ENCODE results near the gene CACNA1C.

CACNA1C gene

GRCh38 chr12:2627835-2628191 lies 575.0 kb downstream of the CACNA1C start:
- no peak for DNase-seq (ENCODE audit: low spot score)

- DNase-seq (ENCODE audit: low spot score) = no peak
Measured at GRCh38 chr12:2628401-2628800, 575.6 kb downstream of the CACNA1C start.

GRCh38 chr12:2629051-2629450 lies 576.3 kb downstream of the CACNA1C start:
- no peak for DNase-seq (ENCODE audit: low spot score)

GRCh38 chr12:2631653-2632350 lies 579.0 kb downstream of the CACNA1C start:
- DNase-seq (ENCODE audit: low spot score) = no peak

GRCh38 chr12:2633176-2633824 lies 580.5 kb downstream of the CACNA1C start:
- DNase-seq (ENCODE audit: low spot score) = no peak

GRCh38 chr12:2633825-2634200 lies 581.0 kb downstream of the CACNA1C start:
- DNase-seq (ENCODE audit: low spot score) = no peak

- DNase-seq (ENCODE audit: low spot score) = no peak
Measured at GRCh38 chr12:2634471-2634870, 581.7 kb downstream of the CACNA1C start.

- DNase-seq (ENCODE audit: low spot score) = no peak
Measured at GRCh38 chr12:2636741-2637340, 584.1 kb downstream of the CACNA1C start.

- DNase-seq (ENCODE audit: low spot score) = no peak
Measured at GRCh38 chr12:2637371-2637770, 584.6 kb downstream of the CACNA1C start.

- DNase-seq (ENCODE audit: low spot score) = no peak
Measured at GRCh38 chr12:2638273-2639019, 585.7 kb downstream of the CACNA1C start.

GRCh38 chr12:2639020-2639298 lies 586.2 kb downstream of the CACNA1C start:
- DNase-seq (ENCODE audit: low spot score) = no peak

- DNase-seq (ENCODE audit: low spot score) = no peak
Measured at GRCh38 chr12:2640281-2640680, 587.5 kb downstream of the CACNA1C start.

- no peak for DNase-seq (ENCODE audit: low spot score)
Measured at GRCh38 chr12:2640709-2641108, 587.9 kb downstream of the CACNA1C start.

- no peak for DNase-seq (ENCODE audit: low spot score)
Measured at GRCh38 chr12:2641207-2641606, 588.4 kb downstream of the CACNA1C start.

GRCh38 chr12:2641761-2642160 lies 589.0 kb downstream of the CACNA1C start:
- no peak for DNase-seq (ENCODE audit: low spot score)

- DNase-seq (ENCODE audit: low spot score) = no peak
Measured at GRCh38 chr12:2642176-2642892, 589.5 kb downstream of the CACNA1C start.

GRCh38 chr12:2642896-2643425 lies 590.2 kb downstream of the CACNA1C start:
- no peak for DNase-seq (ENCODE audit: low spot score)

- no peak for DNase-seq (ENCODE audit: low spot score)
Measured at GRCh38 chr12:2643576-2644135, 590.9 kb downstream of the CACNA1C start.

- DNase-seq (ENCODE audit: low spot score) = no peak
Measured at GRCh38 chr12:2644683-2645405, 592.1 kb downstream of the CACNA1C start.

- DNase-seq (ENCODE audit: low spot score) = no peak
Measured at GRCh38 chr12:2645460-2645859, 592.7 kb downstream of the CACNA1C start.

- DNase-seq (ENCODE audit: low spot score) = no peak
Measured at GRCh38 chr12:2646341-2646740, 593.6 kb downstream of the CACNA1C start.

Measured in germinal center (tissue), 1 donor.